ENCODE measurements around the gene DMD. TPM values are rescaled to one million over a fixed set of nuclear protein-coding genes. Genes with fewer than 3 reads are reported as not detected.

The DMD gene
- total RNA-seq, 1 experiment from 2014 or later = 2.2 TPM

DNA sequence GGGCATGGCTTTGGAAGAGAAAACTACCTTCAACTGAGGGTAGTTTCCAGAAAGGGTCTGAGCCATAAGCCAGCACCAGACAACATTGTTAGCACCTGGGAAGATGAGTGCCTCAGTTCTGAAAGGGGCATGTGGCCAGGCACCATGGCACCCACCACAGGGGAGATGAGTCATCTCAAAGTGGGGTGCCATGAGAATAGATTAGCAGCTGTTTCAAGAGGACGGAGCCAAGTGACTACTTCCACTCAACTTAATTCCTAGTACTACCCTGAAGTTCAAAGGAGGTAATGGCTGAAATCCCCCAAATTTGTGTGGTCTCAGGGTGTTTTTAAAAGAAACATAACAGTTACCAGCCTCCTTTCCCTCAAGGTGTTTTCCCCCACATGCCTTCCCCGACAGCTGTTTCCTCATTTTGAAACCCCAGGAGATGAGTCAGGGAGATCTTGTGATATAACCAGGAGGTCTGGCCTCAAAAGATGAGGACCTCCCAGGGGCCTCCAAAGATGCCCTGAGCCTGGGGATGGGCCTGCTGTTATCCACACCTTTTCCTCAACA lies 2111.7 kb downstream of the DMD start:
- in situ Hi-C loops (cut with HindIII; ENCODE audit: low pct_unique_long_range_greater_than_20kb, low sequenced_read_pairs) (no loop called here), intact Hi-C loops (cut with micrococcal nuclease; ENCODE audit: unreplicated experiment) (no loop called here)
- H3K9me3 ChIP-seq (ENCODE audit: control insufficient read depth, insufficient read depth, low read depth, low read length) = no peaks in the 10 kb centered on the region
- ATAC-seq (no peak), DNase-seq (ENCODE audit: low read depth, low spot score) (no peak)
- no peak overlapping the region for H3K27ac ChIP-seq (ENCODE audit: low read length)
- ChIA-PET POLR2A (no interaction called here), CTCF (no interaction called here)
- H3K36me3 ChIP-seq (ENCODE audit: control insufficient read depth, insufficient read depth, low read length) = no peaks in the 10 kb centered on the region
- BruUV-seq (replicated peaks) = no TSS peak
- H3K4me1 ChIP-seq (ENCODE audit: control insufficient read depth, insufficient read depth, low read length) = no peaks in the 10 kb centered on the region
- no peaks in the 10 kb centered on the region for H3K27me3 ChIP-seq (ENCODE audit: control insufficient read depth, insufficient read depth, low read length)
- no peak overlapping the region for H3K4me3 ChIP-seq (ENCODE audit: low read depth in 2 of 2, low read length in 2 of 2)
- TF ChIP-seq POLR2AphosphoS5 (IDR thresholded peaks at IDR 0.05; ENCODE audit: low read depth, low read length) = no peak
- TF ChIP-seq, protein P1, sequence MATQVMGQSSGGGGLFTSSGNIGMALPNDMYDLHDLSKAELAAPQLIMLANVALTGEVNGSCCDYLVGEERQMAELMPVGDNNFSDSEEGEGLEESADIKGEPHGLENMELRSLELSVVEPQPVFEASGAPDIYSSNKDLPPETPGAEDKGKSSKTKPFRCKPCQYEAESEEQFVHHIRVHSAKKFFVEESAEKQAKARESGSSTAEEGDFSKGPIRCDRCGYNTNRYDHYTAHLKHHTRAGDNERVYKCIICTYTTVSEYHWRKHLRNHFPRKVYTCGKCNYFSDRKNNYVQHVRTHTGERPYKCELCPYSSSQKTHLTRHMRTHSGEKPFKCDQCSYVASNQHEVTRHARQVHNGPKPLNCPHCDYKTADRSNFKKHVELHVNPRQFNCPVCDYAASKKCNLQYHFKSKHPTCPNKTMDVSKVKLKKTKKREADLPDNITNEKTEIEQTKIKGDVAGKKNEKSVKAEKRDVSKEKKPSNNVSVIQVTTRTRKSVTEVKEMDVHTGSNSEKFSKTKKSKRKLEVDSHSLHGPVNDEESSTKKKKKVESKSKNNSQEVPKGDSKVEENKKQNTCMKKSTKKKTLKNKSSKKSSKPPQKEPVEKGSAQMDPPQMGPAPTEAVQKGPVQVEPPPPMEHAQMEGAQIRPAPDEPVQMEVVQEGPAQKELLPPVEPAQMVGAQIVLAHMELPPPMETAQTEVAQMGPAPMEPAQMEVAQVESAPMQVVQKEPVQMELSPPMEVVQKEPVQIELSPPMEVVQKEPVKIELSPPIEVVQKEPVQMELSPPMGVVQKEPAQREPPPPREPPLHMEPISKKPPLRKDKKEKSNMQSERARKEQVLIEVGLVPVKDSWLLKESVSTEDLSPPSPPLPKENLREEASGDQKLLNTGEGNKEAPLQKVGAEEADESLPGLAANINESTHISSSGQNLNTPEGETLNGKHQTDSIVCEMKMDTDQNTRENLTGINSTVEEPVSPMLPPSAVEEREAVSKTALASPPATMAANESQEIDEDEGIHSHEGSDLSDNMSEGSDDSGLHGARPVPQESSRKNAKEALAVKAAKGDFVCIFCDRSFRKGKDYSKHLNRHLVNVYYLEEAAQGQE (IDR thresholded peaks at IDR 0.05; ENCODE audit: insufficient read depth in 1 of 2, low read depth in 2 of 2, low read length in 1 of 2) = no peak
- TF ChIP-seq, protein P2, sequence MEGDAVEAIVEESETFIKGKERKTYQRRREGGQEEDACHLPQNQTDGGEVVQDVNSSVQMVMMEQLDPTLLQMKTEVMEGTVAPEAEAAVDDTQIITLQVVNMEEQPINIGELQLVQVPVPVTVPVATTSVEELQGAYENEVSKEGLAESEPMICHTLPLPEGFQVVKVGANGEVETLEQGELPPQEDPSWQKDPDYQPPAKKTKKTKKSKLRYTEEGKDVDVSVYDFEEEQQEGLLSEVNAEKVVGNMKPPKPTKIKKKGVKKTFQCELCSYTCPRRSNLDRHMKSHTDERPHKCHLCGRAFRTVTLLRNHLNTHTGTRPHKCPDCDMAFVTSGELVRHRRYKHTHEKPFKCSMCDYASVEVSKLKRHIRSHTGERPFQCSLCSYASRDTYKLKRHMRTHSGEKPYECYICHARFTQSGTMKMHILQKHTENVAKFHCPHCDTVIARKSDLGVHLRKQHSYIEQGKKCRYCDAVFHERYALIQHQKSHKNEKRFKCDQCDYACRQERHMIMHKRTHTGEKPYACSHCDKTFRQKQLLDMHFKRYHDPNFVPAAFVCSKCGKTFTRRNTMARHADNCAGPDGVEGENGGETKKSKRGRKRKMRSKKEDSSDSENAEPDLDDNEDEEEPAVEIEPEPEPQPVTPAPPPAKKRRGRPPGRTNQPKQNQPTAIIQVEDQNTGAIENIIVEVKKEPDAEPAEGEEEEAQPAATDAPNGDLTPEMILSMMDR (IDR thresholded peaks at IDR 0.05) = no peak
- TF ChIP-seq SIN3A (IDR thresholded peaks at IDR 0.05; ENCODE audit: borderline replicate concordance, insufficient read depth, low read depth, low read length) = no peak
- no peak for TF ChIP-seq TCF7L2 (IDR thresholded peaks at IDR 0.05; ENCODE audit: low read depth, low read length)

DNA sequence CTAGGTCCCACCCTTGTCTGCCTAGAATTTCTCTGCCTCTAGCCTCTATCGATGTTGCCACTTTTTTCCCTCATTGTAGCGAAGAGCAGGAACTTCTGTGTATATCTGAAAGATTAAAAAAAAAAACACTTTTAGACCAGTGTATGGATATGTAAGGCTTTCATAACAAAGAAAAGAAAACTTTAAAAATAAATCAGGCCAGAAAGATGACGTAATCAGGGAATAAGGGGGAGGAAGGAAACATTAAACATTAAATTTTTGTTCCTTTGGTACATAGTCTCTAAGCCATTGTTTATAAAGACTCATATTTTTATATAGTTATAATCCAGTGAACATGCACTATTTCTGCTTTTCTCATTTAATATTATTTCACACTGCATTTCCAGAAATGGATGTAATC lies 2113.3 kb downstream of the DMD start:
- no peaks in the 10 kb centered on the region for H3K9me3 ChIP-seq (ENCODE audit: control insufficient read depth, insufficient read depth, low read depth, low read length)
- in situ Hi-C loops (cut with HindIII; ENCODE audit: low pct_unique_long_range_greater_than_20kb, low sequenced_read_pairs) = no loop called here
- CTCF ChIA-PET = no interaction called here
- no TSS peak for BruUV-seq (replicated peaks)
- no peak for DNase-seq (ENCODE audit: low read depth, low spot score)
- TF ChIP-seq TCF7L2 (IDR thresholded peaks at IDR 0.05; ENCODE audit: low read depth, low read length) = no peak
- TF ChIP-seq SIN3A (IDR thresholded peaks at IDR 0.05; ENCODE audit: borderline replicate concordance, insufficient read depth, low read depth, low read length) = no peak
- TF ChIP-seq, protein P2 (IDR thresholded peaks at IDR 0.05) = no peak
- TF ChIP-seq, protein P1 (IDR thresholded peaks at IDR 0.05; ENCODE audit: insufficient read depth in 1 of 2, low read depth in 2 of 2, low read length in 1 of 2) = no peak
- no peak for TF ChIP-seq POLR2AphosphoS5 (IDR thresholded peaks at IDR 0.05; ENCODE audit: low read depth, low read length)
- no peak overlapping the region for H3K4me3 ChIP-seq (ENCODE audit: low read depth in 2 of 2, low read length in 2 of 2)
- POLR2A ChIA-PET = no interaction called here
- no peak for ATAC-seq
- no peaks in the 10 kb centered on the region for H3K36me3 ChIP-seq (ENCODE audit: control insufficient read depth, insufficient read depth, low read length)
- no peak overlapping the region for H3K27ac ChIP-seq (ENCODE audit: low read length)
- intact Hi-C loops (cut with micrococcal nuclease; ENCODE audit: unreplicated experiment) = no loop called here
- no peaks in the 10 kb centered on the region for H3K27me3 ChIP-seq (ENCODE audit: control insufficient read depth, insufficient read depth, low read length)
- H3K4me1 ChIP-seq (ENCODE audit: control insufficient read depth, insufficient read depth, low read length) = no peaks in the 10 kb centered on the region

Data from Panc1 (cell line).